HG03064 (cell line): ENCODE measurements around the gene FBXL13.
A peak's percentile ranks its signal among the peaks of the same experiment; 100 is the strongest.
"Not testable (repeated sequence)": the region's sequence is repeated elsewhere in the genome, so short reads cannot be mapped to it uniquely, and the experiment has no call there.

Source experiments
- ATAC-seq: cut with Tn5 transposase; IDR thresholded peaks from one replicate; pipeline ENCODE4 v1.9.1; 2021; ENCODE audit warnings: low read depth; ENCODE audit not compliant: unreplicated experiment

Gene FBXL13

GRCh38 chr7:102873470-102874165 is 201.0 kb downstream of the FBXL13 start:
- peak; percentile 30 for ATAC-seq

DNA sequence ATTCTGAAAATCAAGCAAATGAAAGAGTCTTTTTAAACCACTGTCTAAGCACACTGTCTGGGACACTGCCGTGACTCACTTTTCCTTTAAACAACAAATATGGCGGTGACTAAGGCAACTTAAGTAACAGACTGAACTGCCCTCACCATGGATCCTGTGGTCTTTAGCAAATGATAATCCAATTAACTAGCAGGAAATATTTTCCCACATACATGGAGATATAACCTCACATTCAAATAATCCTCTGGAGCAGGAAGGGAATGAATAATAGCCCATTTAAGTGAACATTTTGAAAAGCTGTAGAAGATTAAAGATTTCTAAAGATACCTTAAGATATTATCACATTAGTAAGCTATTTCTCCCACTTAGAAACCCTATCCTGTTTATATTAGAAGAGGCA is 202.1 kb downstream of the FBXL13 start:
- no peak for ATAC-seq

- no peak for ATAC-seq
These were observed 205.4 kb downstream of the FBXL13 start for GRCh38 chr7:102869195-102869594.

GRCh38 chr7:102866535-102867215 is 207.9 kb downstream of the FBXL13 start:
- no peak for ATAC-seq

GRCh38 chr7:102864958-102865357 is 209.6 kb downstream of the FBXL13 start:
- no peak for ATAC-seq

- no peak for ATAC-seq
These were observed 214.2 kb downstream of the FBXL13 start for GRCh38 chr7:102860351-102860811.

- no peak for ATAC-seq
These were observed 214.8 kb downstream of the FBXL13 start for GRCh38 chr7:102859799-102860125.

DNA sequence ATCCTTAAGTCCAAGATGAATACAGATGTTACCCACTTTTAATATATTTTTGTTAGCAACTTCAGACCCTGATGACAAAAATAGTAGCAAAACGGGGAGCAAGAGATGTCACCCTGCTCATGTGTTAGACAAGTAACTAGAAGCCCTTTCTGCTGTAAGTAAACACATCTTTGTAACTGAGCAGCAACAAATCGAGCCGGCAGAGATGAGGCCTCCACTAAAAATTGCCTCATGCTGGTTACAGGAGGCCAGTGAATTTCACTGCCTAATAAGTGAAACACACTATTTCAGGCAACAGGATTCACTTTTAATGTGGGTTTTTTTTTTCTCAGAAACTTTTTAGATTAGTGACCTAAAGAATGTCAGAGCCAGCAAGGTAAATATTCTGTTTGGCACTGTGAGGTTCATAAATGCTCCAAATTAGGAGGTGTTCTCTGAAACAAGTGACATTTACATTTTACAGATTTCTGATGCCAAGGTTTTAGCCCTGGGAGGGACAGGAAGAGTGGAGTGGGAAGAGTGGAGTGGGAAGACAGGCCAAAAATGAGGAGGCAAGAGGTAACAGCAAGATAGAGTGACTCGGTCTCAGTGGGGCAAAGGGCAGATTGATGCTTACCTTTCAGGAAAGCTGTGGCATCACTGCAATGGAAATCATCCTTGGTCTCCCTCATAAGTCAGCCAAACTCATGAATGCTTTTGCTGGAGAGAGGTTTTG is 215.4 kb downstream of the FBXL13 start:
- no peak for ATAC-seq

GRCh38 chr7:102856036-102856435 is 218.6 kb downstream of the FBXL13 start:
- no peak for ATAC-seq

- ATAC-seq = no peak
These were observed 225.1 kb downstream of the FBXL13 start for GRCh38 chr7:102849538-102849937.

DNA sequence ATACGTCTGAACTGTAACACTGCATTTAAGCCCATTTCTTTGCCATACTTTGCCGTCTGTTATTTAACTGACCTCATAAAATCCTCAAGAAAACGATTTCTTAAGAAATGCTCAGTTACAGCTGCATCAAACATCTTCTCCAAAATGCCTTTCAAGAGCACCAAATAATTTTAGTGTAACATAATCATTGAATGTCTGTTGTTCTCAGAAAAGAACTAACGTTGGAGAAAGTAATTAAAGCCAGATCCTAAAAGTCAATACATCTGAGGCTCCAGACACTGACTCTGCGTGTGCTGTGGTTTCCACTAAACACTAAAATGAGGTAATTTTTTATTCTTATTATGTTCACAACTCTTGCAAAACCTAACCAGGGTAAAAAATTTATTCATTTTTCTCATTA is 225.5 kb downstream of the FBXL13 start:
- no peak for ATAC-seq

GRCh38 chr7:102845346-102845745 is 229.2 kb downstream of the FBXL13 start:
- ATAC-seq = no peak

- peak; percentile 83 for ATAC-seq
These were observed 230.7 kb downstream of the FBXL13 start for GRCh38 chr7:102843850-102844249.

GRCh38 chr7:102842284-102842683 is 232.3 kb downstream of the FBXL13 start:
- ATAC-seq = no peak

GRCh38 chr7:102841290-102841689 is 233.3 kb downstream of the FBXL13 start:
- no peak for ATAC-seq

DNA sequence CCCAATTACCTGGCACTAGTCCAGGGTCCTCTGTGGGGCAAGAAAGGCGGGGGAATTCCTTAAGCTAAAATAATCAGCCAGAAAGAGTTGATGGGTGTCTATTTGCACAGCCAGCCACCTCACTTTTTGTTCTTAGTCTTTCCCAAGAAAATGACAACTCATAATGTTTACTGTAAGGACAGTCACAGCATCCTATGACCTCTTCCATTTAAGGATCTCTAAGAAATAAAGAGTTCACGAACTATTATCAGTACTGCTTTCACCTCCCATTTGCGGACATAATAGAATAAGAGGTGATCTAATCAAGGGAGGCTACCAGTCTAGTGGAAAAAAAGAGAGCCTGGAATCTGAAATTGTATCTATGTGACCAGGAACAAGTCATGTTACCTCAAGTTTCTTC is 234.2 kb downstream of the FBXL13 start:
- ATAC-seq = no peak

DNA sequence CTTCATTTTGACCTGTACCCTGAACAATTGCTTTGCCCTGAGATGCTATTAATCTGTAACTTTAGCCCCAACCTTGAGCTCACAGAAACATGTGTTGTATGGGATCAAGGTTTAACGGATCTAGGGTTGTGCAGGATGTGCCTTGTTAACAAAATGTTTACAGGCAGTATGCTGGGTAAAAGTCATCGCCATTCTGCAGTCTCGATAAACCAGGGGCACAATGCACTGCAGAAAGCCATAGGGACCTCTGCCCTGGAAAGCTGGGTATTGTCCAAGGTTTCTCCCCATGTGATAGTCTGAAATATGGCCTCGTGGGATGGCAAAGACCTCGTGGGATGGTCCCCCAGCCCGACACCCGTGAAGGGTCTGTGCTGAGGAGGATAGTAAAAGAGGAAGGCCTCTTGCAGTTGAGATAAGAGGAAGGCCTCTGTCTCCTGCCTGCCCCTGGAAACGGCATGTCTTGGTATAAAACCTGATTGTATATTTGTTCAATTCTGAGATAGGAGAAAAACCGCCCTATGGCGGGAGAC is 236.0 kb downstream of the FBXL13 start:
- not testable (repeated sequence) for ATAC-seq

- ATAC-seq = no peak
These were observed 236.8 kb downstream of the FBXL13 start for GRCh38 chr7:102837802-102838201.

GRCh38 chr7:102836977-102837376 is 237.6 kb downstream of the FBXL13 start:
- ATAC-seq = no peak

- ATAC-seq = no peak
These were observed 238.2 kb downstream of the FBXL13 start for GRCh38 chr7:102836191-102836919.

- ATAC-seq = no peak
These were observed 239.6 kb downstream of the FBXL13 start for GRCh38 chr7:102834999-102835398.
